Right ventricle myocardium inferior (tissue), 1 donor: ENCODE measurements around the gene CLMN. TPM values are rescaled to one million over a fixed set of nuclear protein-coding genes. Genes with fewer than 3 reads are reported as not detected.

Source experiments
- ATAC-seq: fragments of 200-7000 bp; cut with Tn5 transposase; one replicate; pipeline ENCODE4 v1.9.1; 2020; ENCODE audit warnings: mild to moderate bottlenecking, moderate library complexity
- DNase-seq: peaks from one replicate; pipeline ENCODE4 v3.0.0; 2021; ENCODE audit errors: missing footprints
- intact Hi-C: fragments of 100-400 bp; cut with DNase I; formaldehyde crosslinking; loops from one replicate; pipeline ENCODE4 v1.11.0; 2022
- total RNA-seq: library from RNA; stranded (reverse); fragmentation: NEBNext Ultra II Directional; extraction: Animal tissue kit (Norgen Biotek cat#: 25700); gene quantifications from one replicate; pipeline ENCODE4 v1.2.1, GENCODE V29; 2021
- donor health status: DM: no; HTN: yes; CAD: no; lungs with severe emphysema.

CLMN gene
- total RNA-seq, 1 donor from 2014 or later, result 7.6 TPM

DNA sequence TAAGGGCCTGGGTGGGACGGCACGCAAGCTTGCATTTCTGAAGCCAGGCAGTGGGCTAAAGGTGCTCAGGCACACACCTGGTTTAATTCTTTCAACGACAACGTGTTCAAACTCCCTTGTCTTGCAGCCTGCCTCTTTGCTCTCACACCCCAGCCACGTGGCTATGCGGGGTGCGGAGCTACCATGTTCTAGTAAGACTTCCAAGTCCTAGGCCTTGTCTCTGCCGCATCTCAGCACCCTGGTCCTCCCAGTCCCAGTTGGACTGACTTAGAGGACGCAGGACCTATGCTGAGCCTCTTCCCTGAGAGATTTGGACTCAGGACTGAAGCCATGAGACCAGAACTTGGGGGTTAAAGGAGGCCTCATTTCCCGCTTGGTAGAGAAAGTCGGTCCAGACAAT is 62.2 kb downstream of the CLMN start:
- ATAC-seq (no peak), DNase-seq (no peak)
- intact Hi-C loops, result no loop called here

DNA sequence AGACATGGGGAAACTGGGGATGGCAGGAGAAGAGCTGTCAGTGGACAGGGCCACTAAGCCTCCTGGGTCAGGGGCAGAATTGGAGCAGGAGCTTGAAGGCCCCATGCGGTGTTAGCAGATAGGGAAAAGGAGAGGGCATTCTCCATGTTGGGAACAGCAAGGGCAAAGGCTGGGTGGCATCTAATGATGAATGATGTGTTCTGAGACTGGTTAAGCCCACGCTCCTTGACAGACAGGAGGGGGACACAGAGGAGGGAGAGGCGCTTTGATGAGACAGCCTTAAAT is 63.0 kb downstream of the CLMN start:
- intact Hi-C loops, result no loop called here
- ATAC-seq (no peak), DNase-seq (no peak)

DNA sequence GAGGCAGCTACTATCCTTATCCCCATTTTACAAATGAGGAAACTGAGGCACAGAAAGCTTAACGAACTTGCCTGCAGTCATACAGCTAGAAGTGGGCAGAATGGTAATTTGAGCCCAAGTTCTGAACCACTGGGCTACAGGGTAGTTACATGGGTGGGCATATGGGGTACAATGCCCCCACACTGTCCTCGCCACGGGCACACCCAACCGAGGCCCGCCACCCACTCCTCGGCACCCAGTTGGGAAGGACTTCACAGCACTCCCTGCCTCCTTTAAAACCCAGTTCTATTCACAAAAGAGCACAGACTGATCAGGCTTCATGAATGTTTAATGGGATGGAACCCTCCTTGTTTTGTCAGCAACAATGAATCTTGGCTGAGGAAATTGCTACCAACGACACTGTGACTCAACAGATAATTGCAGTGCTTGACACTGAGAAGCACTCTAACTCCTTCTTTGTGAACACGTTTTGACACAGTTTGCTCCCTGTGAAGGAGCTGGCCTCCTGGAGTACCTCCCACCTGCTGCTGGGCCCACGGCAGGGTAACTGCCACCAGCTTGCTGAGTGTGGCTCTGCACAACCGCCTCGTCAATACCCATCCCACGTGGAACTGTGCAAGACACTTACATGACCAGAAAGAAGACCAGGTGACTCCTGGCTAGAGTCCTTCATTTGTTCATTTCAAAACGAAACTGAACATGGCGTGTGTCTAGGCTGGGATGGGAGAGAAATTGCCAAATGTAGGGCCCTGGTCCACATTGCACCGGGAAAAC is 63.5 kb downstream of the CLMN start:
- no peak for ATAC-seq
- DNase-seq, result no peak
- intact Hi-C loops, result no loop called here

DNA sequence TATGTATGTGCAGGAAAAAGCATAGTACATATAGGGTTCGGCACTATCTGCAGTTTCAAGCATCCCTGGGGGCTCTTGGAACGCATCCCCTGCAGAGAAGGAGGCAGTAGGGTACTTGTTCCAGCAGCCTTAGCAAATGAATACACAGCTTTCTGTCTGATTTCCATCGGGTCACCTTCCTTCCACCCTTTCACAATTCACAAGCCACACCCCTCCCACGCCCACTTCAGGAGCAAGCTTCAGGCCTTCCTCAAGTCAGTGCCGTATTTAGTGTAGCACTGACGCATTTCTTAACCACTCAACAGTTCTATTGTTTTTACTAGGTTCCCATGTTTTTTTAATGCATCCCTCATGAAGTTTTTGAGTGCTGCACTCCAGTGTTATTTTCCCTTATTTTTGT is 64.2 kb downstream of the CLMN start:
- no peak for ATAC-seq
- no peak for DNase-seq
- intact Hi-C loops, result no loop called here

DNA sequence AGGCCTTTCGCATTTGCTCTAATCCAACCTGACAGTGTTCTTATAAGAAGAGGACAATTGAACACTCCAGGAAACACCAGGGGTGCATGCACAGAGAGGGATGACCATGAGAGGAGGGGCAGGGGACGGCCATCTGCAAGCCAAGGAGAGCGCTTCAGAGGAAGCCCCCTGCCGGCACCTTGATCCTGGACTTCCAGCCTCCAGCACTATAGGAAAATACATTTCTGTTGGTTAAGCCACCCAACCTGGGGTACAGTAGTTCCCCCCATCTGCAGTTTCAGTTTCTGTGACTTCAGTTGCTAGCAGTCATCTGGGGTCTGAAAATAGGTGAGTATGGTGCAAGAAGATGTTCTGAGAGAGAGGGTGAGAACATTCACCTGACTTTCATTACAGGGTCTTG is 64.7 kb downstream of the CLMN start:
- ATAC-seq, result no peak
- intact Hi-C loops, result no loop called here
- no peak for DNase-seq

DNA sequence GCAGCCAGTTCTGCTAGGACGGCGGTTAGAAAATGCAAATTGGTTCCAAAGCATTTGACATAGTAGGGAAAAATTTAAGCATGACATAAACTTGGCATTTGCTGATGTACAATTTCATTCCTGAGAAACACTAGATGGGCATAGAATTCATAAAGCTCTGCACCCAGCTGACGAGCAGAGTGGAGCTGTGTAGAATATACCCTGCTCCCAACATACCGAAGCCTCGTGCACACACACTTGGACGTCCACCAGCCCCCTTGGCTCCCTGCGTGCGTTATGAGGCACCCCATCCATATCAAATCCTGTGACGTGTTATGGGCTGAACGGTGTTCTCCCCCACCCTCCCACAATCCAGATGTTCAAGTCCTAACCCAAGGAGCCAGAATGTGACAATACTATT is 65.4 kb downstream of the CLMN start:
- no peak for DNase-seq
- intact Hi-C loops, result no loop called here
- ATAC-seq, result no peak

DNA sequence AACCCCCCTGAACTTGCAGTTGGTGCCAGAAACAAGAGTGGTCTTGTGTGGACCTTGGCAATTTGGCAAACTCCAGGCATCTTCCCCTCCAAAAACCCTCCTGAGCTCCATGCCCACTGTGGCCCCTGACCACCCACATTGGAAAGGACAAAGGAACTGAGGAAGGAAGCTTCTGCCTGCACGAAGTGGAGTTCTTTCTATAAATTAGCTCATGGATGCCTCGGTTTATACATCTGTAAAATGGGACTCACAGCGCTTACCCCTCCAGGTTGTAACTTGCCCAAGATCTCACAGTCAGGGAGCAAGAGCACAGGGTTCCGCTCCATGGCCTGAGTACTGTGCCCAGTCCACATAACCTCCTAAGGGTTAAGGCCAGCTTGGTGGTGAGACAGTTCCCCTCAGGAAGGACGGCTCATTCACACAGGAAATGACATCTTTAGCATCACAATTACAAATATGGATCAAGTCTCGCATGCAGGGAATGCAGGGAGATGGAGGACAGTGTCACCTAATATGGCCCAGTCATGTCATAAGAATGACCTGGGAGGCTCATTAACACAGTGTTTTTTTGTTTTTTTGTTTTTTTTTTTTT is 66.6 kb downstream of the CLMN start:
- ATAC-seq, result no peak
- intact Hi-C loops, result no loop called here
- DNase-seq, result no peak

DNA sequence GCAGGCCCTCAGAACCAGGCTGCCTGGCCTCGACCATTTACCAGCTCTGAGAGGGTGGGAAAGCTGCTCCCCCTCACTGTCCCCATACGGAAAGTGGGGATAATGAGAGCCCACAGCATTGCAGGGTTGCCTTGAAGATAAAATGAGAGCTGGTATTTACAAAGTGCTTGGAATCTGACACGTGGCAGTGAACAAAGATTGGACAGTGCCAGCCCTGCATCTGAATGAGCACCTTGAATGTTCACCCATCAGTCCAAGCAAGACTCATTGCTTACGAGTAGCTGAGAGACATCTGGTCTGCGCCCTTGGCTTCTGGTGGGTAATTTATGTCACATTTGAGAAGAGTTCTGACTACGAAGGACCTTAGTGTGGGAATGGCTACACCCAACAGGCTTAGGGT is 67.5 kb downstream of the CLMN start:
- ATAC-seq, result no peak
- intact Hi-C loops, result no loop called here
- no peak for DNase-seq

DNA sequence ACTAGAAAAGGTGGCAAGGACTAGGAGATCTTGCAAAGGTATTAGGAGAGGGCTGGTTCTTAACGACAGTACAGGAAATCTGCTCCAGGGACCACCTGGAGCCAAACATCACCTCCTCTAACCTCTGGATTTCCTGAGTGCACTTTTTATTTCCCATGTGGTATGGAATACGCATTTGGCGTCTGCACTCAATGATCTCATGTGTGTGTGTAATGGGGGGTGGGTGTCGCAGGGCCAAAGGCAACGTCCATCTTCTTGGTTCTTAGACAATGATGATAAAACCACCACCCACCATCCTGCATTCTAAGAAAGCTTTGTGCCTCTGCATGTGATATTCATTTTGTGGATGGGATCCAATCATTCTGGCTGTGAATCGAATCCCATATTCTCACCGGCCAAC is 68.8 kb downstream of the CLMN start:
- no peak for ATAC-seq
- intact Hi-C loops, result no loop called here
- no peak for DNase-seq

DNA sequence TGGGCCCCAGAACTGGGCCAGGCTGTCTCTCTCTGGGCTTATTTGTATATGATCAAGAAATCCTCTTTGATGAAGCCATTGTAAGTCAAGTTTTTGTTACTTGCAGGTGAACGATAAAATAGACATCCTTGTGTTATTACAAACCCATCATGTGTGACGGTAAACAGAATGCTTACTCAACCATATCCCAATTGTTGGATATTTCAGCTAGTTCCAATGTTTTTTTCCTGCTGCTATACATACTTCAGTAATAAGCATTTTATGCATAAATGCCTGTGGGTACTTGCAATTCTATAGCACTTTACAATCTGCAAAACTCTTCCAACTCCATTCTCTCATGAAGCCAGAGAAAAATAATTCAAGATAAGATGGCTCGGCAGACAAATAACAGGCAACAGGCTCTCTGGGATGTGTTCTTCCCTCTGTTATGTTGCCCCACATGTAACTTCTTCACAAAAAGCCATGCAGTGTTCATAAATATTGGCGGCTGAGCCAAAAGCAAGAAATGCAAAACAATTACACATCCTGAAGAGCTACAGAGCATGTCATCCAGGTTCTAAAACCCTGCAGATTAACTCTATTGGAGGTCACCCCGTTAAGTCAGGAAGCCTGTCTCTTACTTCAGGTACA is 69.5 kb downstream of the CLMN start:
- ATAC-seq (no peak), DNase-seq (no peak)
- intact Hi-C loops, result no loop called here

DNA sequence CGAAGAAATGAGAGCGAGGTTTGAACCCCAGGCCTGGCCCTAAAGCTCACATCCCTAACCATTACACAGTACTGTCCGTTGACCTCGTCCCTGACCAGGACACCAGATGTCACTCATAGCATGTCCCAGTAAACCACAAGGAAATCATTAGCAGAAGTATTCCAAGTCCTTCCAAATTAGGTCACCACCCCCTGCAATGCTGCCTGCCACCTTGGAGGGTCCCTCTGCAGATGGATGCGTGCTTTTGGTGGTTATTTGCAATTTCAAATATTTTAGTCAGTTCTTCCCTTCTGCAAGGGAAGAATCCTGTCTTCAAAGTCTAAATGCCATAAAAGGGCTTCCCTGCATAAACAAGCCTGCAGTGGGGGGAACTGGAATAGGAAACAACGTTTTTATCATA is 71.3 kb downstream of the CLMN start:
- intact Hi-C loops, result no loop called here
- DNase-seq (no peak), ATAC-seq (no peak)

DNA sequence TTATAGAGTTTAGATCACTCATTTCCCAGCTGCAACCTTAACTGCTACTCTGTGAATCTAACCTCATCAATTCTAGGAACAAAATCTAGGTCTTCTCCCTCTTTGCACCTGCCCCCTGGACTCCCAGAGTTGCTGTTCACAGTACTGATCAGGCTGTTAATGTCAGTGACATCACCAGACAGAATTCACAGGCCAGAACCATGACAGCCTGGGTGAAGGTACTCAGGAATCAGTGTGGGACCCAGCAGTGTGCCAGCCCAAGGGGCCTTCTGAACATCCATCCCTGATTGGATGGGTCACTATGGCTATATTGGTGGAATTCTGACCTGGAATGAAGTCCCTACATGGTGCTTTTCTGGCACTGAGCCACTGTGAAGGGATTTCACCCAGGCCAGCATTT is 72.8 kb downstream of the CLMN start:
- intact Hi-C loops, result no loop called here
- ATAC-seq, result no peak
- no peak for DNase-seq

DNA sequence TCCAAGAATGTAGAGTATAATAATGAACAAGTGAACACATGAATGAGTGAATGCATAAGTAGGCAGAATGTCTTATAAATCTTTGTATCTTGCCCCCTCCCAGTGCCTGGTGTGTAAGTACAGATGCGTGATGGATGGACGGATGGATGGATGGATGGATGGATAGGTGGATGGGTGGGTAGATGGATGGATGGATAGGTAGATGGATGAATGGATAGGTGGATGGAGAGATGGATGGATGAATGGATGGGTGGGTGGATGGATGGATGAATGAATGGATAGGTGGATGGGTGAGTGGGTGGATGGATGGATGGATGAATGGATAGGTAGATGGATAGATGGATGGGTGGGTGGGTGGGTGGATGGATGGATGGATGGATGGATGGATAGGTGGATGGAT is 74.4 kb downstream of the CLMN start:
- intact Hi-C loops, result no loop called here
- no peak for DNase-seq
- no peak for ATAC-seq

DNA sequence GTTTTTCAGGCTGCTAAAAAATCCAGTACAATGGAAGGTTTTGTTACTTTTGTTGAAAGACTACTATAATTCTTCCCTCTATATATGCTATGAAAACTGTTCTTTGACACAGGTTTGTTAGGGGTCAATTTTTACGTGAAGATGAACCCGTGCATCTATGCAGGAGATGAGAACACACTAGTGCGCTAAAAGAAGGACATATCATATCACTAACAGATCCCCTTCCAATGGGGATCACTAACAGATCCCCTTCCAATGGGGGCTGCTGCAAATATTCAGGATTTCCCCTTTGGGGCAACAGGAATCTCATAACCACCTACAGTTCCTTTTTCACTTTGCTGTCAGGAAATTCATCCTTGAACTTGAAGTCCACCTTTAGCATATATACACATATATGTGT is 75.1 kb downstream of the CLMN start:
- no peak for DNase-seq
- intact Hi-C loops, result no loop called here
- ATAC-seq, result no peak

DNA sequence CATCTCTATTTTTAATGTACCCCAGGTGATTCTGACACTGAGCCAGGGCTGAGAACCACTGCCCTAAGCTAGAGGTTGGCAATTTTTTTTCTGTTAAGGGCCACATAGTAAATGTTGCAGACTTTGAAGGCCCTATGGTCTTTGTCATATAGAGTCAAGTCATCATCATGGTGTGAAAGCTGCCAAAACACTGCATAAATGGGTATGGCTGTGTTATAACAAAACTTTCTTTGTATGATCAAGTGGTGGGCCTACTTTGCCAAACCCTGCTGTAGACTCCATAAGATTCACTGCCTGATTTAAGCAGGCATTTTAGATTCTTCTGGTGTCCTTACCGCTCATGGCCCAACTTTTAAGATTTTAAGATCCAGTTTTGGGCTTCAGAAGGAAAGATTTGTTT is 76.8 kb downstream of the CLMN start:
- ATAC-seq, result no peak
- intact Hi-C loops, result no loop called here
- no peak for DNase-seq

DNA sequence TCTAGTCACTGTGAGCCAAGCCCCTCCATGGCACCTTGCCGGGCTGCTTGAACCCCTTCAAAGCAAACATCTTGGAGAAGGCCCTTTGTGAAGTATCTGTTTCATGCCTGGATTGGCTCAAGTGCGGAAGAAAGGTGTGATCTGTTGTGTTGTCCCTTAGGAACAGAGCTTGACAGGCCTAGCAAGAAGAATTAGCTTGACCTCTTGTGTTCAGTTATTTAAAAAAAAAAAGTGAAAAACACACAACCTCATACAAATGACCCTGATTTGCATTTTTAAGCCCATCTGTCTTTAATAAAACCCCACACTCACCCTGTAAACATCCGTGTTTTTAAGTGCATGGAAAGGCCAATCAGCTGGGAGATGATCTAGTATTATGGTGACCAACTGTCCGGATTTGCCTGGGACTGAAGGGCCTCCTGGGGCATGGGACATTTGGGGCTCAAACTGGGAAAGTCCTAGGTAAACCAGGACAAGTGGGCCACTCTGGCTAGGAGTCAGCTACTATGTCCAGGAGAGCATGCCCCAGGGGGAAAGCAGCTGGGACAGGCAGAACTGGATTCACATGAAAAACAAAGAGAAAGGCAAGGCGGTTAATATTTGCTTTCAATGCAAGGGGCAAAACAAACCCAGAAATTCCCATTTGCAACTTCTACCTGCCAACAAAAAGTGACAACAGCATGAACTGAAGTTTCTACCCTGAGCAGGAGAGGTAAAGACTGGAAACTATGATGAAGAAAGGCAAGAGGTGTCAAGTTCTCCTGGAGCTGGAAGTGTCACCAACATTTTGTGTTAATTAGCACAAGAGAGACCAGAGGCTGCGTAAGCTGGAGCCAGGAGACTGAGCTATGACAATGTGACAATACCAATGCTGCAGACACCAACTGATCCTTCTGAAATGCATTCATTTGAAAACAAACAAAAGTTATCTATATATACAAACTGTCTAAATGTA is 78.6 kb downstream of the CLMN start:
- ATAC-seq (no peak), DNase-seq (no peak)
- intact Hi-C loops, result no loop called here

DNA sequence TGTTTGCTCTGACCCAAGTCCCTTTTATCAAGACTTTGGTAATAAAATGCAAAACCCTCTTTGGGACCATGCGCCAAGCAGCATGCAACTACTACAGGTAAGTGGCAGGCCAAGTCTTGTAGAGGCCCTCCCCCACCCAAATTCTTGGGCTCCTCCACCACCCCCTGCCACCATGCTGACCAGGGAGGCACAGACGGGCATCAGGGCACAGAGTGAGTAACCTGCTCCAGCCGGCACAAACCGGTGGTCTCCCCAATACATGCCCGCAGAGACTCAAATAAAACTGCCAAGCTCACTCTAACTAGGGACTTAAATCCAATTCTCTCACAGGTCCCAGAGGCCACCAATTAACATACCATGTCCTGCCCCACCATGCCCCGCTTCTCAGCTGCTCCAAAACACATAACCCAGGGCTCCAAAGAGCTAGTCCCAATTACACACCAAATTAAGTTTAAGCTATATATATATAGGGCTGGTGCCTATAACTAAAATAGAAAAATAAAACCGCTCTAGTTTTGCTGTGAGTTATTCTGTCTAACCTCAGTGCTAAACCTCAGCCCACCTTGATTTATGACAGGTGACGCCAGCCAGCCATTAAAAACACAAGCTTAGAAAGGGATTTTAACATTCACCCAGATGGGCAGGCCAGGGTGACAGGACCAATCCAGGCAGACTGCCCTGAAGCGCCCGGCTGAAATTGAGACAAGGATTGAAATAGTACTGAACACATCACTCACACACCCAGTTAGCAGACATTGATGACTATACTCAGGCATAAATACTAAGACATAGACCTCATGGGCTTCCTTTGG is 81.0 kb downstream of the CLMN start:
- no peak for DNase-seq
- intact Hi-C loops, result no loop called here
- ATAC-seq, result no peak

DNA sequence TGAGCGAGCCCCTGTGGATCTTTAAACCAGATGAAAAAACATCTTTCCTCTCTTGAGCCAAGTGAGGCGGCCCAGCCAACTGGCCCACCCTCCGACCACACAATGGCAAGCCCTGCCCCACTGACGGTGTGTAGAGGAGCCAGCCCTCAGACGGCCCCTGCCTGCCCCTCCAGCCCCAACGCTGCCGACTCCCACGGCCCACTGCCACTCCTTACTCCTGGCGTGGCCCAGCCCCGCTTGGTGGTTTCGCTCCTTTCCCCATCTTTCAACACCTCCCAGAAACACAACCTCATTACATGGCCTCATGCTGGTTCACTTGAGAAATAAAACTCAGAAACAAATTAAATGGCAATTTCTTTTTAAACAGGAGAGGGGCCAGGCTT is 81.8 kb downstream of the CLMN start:
- peak; percentile 30 for ATAC-seq
- intact Hi-C loops, result no loop called here
- DNase-seq, result no peak
